Cardiac fibroblast (primary cell): ENCODE results near the gene LRMDA.

ENCODE experiments used
- DNase-seq, 2 donors: peaks; one replicate each; pipeline versions ENCODE4 v3.0.0 to v3.0.0-alpha.2; 2010; ENCODE audit warnings: low read depth in 2 of 2
- H3K4me3 ChIP-seq, 2 donors: replicated peaks in 1 of 2; 1 replicate in 1 of 2; 2 replicates in 1 of 2; pipeline ENCODE4 v1.5.1; 2011; ENCODE audit warnings: low read depth in 2 of 2, low read length in 2 of 2, mild to moderate bottlenecking in 2 of 2, moderate library complexity in 1 of 2
- TF ChIP-seq, protein P1 (sequence below): IDR thresholded peaks from one replicate; pipeline ENCODE4 v1.5.1; 2011; ENCODE audit warnings: low read depth, mild to moderate bottlenecking, low read length, inconsistent platforms

The LRMDA gene

DNA sequence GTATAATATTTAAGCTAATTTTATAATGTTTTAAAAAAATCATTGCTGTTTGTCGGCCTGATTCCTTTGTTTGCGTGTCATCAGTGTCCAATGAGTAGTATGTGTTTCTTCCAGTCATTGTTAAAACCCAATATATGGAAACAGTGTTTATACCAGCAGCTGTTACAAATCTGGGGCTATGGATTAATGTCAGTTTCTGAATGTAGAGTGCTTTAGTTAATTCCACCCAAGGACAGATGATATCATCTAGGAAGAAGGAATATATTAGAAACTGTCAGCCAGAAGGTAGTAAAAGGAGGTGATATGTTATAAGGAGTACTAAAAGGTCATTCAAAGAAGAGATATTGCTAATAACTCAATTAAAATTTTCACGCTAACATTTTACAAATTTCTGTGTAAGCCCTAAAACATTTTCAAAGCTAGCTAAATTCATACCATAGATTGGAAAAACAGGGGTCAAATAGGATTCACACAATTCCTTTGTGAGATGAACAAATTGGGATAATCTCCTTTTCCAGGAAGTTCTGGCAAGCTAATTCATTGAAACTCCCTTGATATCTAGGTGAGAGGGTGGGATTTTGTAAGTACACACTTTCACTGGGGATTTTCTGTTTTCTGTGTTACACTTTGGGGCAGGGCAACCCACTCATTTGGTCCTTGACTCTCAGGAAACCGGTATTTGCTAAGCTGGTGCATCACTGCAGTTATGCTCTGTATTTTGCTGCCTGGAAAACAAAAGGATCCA is 448.8 kb downstream of the LRMDA start:
- no peak overlapping the region for H3K4me3 ChIP-seq
- no peak for DNase-seq
- TF ChIP-seq, protein P1, sequence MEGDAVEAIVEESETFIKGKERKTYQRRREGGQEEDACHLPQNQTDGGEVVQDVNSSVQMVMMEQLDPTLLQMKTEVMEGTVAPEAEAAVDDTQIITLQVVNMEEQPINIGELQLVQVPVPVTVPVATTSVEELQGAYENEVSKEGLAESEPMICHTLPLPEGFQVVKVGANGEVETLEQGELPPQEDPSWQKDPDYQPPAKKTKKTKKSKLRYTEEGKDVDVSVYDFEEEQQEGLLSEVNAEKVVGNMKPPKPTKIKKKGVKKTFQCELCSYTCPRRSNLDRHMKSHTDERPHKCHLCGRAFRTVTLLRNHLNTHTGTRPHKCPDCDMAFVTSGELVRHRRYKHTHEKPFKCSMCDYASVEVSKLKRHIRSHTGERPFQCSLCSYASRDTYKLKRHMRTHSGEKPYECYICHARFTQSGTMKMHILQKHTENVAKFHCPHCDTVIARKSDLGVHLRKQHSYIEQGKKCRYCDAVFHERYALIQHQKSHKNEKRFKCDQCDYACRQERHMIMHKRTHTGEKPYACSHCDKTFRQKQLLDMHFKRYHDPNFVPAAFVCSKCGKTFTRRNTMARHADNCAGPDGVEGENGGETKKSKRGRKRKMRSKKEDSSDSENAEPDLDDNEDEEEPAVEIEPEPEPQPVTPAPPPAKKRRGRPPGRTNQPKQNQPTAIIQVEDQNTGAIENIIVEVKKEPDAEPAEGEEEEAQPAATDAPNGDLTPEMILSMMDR = no peak

- no peak for DNase-seq
- TF ChIP-seq, protein P1 = no peak
- H3K4me3 ChIP-seq = no peak overlapping the region
Measured at GRCh38 chr10:75883081-75884072, 452.0 kb downstream of the LRMDA start.

- H3K4me3 ChIP-seq = no peak overlapping the region
- DNase-seq = no peak
- TF ChIP-seq, protein P1 = no peak
Measured at GRCh38 chr10:75884808-75885207, 453.4 kb downstream of the LRMDA start.

DNA sequence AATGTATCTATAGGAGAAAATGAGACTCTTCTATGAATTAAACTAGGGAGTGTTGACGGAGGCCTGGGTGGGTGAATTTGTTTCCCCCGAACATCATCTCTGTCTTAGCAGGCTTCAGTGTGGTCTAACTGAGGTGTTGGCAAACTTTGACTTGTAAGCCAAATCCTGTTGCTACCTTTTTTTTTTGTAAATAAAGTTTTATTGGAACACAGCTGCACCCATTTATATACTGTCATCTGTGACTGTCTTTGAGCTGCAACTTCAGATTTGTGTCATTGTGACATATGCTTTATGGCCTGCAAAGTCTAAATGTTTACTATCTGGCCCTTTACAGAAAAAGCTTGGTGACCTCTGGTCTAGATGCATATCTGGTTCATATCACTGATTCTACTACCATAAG is 455.9 kb downstream of the LRMDA start:
- TF ChIP-seq, protein P1 = no peak
- H3K4me3 ChIP-seq = no peak overlapping the region
- no peak for DNase-seq

DNA sequence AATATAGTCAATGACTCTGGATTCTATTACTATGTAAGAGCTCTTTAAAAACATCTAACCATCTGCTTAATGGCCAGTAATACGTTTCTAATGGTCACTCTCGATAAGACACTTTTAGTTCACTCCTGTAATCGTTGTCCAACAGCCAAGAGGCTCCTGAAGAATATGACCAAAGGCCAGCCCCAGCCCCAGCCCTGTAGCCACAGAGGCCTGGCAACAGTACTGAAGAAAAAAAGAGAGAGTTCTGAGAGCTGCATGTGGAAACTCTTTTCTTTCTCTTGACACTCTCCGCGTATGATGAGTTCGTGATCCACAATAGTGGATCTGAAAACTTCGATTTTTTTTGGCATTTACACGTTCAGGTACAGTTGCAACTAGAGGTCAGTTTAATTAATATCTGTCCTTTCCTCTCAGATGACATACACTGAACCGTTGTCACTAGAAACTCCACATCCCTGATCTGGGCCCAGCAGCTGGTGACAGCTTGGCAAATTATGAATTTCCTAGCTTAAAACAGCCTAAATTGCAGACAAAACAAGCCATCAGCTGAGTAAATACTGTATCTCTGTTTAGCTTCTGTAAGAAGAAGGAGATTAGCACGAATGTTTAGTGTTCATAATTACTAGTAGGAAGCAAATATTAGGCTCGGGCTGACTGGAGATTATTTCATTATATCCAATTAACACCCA is 456.7 kb downstream of the LRMDA start:
- DNase-seq = no peak
- TF ChIP-seq, protein P1 = no peak
- no peak overlapping the region for H3K4me3 ChIP-seq

DNA sequence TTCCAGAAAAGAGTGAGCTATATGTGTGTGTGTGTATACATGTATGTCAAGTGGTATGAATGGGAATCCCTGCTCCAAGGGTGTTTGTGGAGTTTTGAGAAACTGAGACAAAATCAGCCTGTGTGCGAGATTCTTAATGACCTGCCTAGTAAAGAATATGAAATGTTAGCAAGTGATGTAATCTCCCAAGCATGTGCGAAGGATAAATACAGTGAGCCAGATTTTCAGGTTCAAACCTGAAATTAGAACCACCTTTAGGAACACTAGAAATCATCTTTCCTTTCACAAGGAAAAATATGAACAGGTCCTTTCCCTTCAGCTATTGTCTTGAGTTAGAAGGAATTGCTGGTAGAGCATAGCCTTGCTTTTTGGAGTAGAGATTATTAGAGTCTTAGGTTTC is 457.6 kb downstream of the LRMDA start:
- TF ChIP-seq, protein P1 = no peak
- H3K4me3 ChIP-seq = no peak overlapping the region
- DNase-seq = no peak
